A549 (cell line): ENCODE results near the gene GALNT18. TPM values are rescaled to one million over a fixed set of nuclear protein-coding genes. Genes with fewer than 3 reads are reported as not detected.

Experiments
- ATAC-seq, 2 experiments: fragments of 200-7000 bp in 1 of 2; fragments of >200 bp in 1 of 2; cut with Nextera tagmentation in 1 of 2; cut with Tn5 transposase in 1 of 2; 3 replicates each; pipeline versions ENCODE4 v1.8.0 to v1.9.1; 2018 to 2020; ENCODE audit warnings: mild to moderate bottlenecking in 1 of 2, moderate library complexity in 1 of 2
- CTCF ChIA-PET: fragments of 300-600 bp; sonication (Branson Sonifier 250); formaldehyde crosslinking; extraction: SDS; loops from one replicate; lab custom pipeline; 2021; ENCODE audit warnings: antibody characterized with exemption, inconsistent platforms; lab: Yijun Ruan, JAX
- POLR2A ChIA-PET: fragments of 350-600 bp; formaldehyde crosslinking; extraction: SDS; loops from one replicate; lab custom pipeline; 2021; ENCODE audit warnings: antibody characterized with exemption, inconsistent platforms; lab: Yijun Ruan, JAX
- DNase-seq, 2 experiments: peaks; one replicate each; pipeline versions ENCODE4 v3.0.0 to v3.0.0-alpha.2; 2011 to 2016; ENCODE audit warnings: low read depth in 1 of 2, low spot score in 1 of 2
- FAIRE-seq: peaks from 2 replicates; lab custom pipeline; 2011; peaks lifted over from hg19 to GRCh38; lab: Jason Lieb, UNC
- H3K27ac ChIP-seq, 2 experiments: fragments of >200 bp; sonication (Bioruptor Twin); formaldehyde crosslinking; 3 replicates each; pipeline ENCODE4 v1.5.1; 2016 to 2017
- H3K4me1 ChIP-seq: fragments of >200 bp; sonication (Bioruptor Twin); formaldehyde crosslinking; 3 replicates; pipeline ENCODE4 v1.6.1; 2016
- H3K4me2 ChIP-seq: fragments of >200 bp; sonication (Bioruptor Twin); formaldehyde crosslinking; 3 replicates; pipeline ENCODE4 v1.6.1; 2016
- H3K4me3 ChIP-seq: fragments of >200 bp; sonication (Bioruptor Twin); formaldehyde crosslinking; 3 replicates; pipeline ENCODE4 v1.5.1; 2016
- H3K9me3 ChIP-seq: fragments of >200 bp; sonication (Bioruptor Twin); formaldehyde crosslinking; 3 replicates; pipeline ENCODE4 v1.6.1; 2016
- CEBPB ChIP-seq, 2 experiments: fragments of >200 bp in 1 of 2; sonication (Bioruptor Twin) in 1 of 2; formaldehyde crosslinking in 1 of 2; IDR thresholded peaks; 2 replicates each; pipeline ENCODE4 v1.6.1; 2012 to 2016
- EHF ChIP-seq: fragments of 250-450 bp; sonication (Bioruptor Pico); IDR thresholded peaks from 2 replicates; pipeline ENCODE4 v1.5.0; 2020; ENCODE audit warnings: mild to moderate bottlenecking
- HEYL ChIP-seq: fragments of 250-450 bp; sonication (Bioruptor Pico); IDR thresholded peaks from 2 replicates; pipeline ENCODE4 v1.8.0; 2021; ENCODE audit warnings: mild to moderate bottlenecking, moderate library complexity
- KDM1A ChIP-seq: fragments of 200-600 bp; sonication (generic); IDR thresholded peaks from 2 replicates; pipeline ENCODE4 v1.6.1; 2016; ENCODE audit warnings: low read depth, mild to moderate bottlenecking
- MAZ ChIP-seq: fragments of 150-350 bp; IDR thresholded peaks from 2 replicates; pipeline ENCODE4 v1.6.1; 2014; ENCODE audit warnings: antibody characterized with exemption, low read depth, low read length, borderline replicate concordance
- PHF8 ChIP-seq: fragments of 200-600 bp; sonication (generic); IDR thresholded peaks from 2 replicates; pipeline ENCODE4 v1.6.1; 2016; ENCODE audit warnings: low read depth, mild to moderate bottlenecking, antibody characterized with exemption, moderate library complexity, borderline replicate concordance
- POLR2A ChIP-seq: IDR thresholded peaks from 2 replicates; pipeline ENCODE4 v1.6.1; 2012; ENCODE audit warnings: mild to moderate bottlenecking, low read length
- RAD21 ChIP-seq, 2 experiments: fragments of >200 bp in 1 of 2; sonication (Bioruptor Twin) in 1 of 2; formaldehyde crosslinking in 1 of 2; IDR thresholded peaks in 1 of 2; conservative IDR thresholded peaks in 1 of 2; 2 replicates in 1 of 2; 3 replicates in 1 of 2; pipeline ENCODE4 v1.6.1; 2012 to 2018; ENCODE audit warnings: inconsistent platforms in 1 of 2
- RARB ChIP-seq: fragments of 250-450 bp; sonication (Bioruptor Pico); IDR thresholded peaks from 2 replicates; pipeline ENCODE4 v1.8.0; 2021; ENCODE audit warnings: mild to moderate bottlenecking, moderate library complexity
- RFX5 ChIP-seq: fragments of 450-650 bp; IDR thresholded peaks from 2 replicates; pipeline ENCODE4 v1.7.1; 2014; ENCODE audit warnings: antibody characterized with exemption, mild to moderate bottlenecking, moderate library complexity
- RNF2 ChIP-seq: fragments of 200-600 bp; sonication (generic); IDR thresholded peaks from 2 replicates; pipeline ENCODE4 v1.6.1; 2016; ENCODE audit warnings: low read depth, mild to moderate bottlenecking, antibody characterized with exemption, moderate library complexity, borderline replicate concordance
- SMC3 ChIP-seq: fragments of >200 bp; sonication (Bioruptor Twin); formaldehyde crosslinking; IDR thresholded peaks from 3 replicates; pipeline ENCODE4 v1.6.1; 2018; ENCODE audit warnings: inconsistent platforms
- TFCP2L1 ChIP-seq: fragments of 250-450 bp; sonication (Bioruptor Pico); IDR thresholded peaks from 2 replicates; pipeline ENCODE4 v1.5.0; 2021; ENCODE audit warnings: mild to moderate bottlenecking
- ZFP36 ChIP-seq: fragments of 450-650 bp; IDR thresholded peaks from 2 replicates; pipeline ENCODE4 v1.6.1; 2014; ENCODE audit warnings: borderline replicate concordance; ENCODE audit not compliant: partially characterized antibody
- WGBS: methylation state at CpG from one replicate; pipeline ENCODE4 v1.1.6; 2017; ENCODE audit errors: missing lambda C conversion rate; 5-methylcytosine and 5-hydroxymethylcytosine counted together
- polyA plus RNA-seq, 4 experiments: library from polyadenylated mRNA; depleted of rRNA in 3 of 4; stranded (reverse); fragments of >200 nt; fragmentation: RNase III in 1 of 4; extraction: RNeasy Plus Mini Kit Qiagen cat#74134 plus additional on column Dnase treatment in 1 of 4; gene quantifications; 2 replicates in 3 of 4; 3 replicates in 1 of 4; pipeline ENCODE4 v1.2.3, GENCODE V29; 2011 to 2017
- TF ChIP-seq, protein P1 (sequence below): fragments of 200-600 bp; sonication (generic); IDR thresholded peaks from 2 replicates; pipeline ENCODE4 v1.6.1; 2016; ENCODE audit warnings: antibody characterized with exemption, mild to moderate bottlenecking, moderate library complexity
- TF ChIP-seq, protein P2 (sequence below): IDR thresholded peaks from 2 replicates; pipeline ENCODE4 v1.6.1; 2012
- TF ChIP-seq, protein P3 (sequence below): fragments of >200 bp; sonication (Bioruptor Twin); formaldehyde crosslinking; IDR thresholded peaks from 3 replicates; pipeline ENCODE4 v1.6.1; 2016
- TF ChIP-seq, protein P4 (sequence below): IDR thresholded peaks from 2 replicates; pipeline ENCODE4 v1.6.1; 2012
- TF ChIP-seq, protein P5 (sequence below): fragments of >200 bp; sonication (Bioruptor Twin); formaldehyde crosslinking; IDR thresholded peaks from 3 replicates; pipeline ENCODE4 v1.5.1; 2016
- TF ChIP-seq, protein P6 (sequence below): fragments of 450-650 bp; IDR thresholded peaks from 2 replicates; pipeline ENCODE4 v1.6.1; 2014; ENCODE audit warnings: antibody characterized with exemption

GALNT18 gene
- polyA plus RNA-seq, 2 of the 4 experiments (the other 2 are of a cell fraction) = 6.7 to 16.1 TPM

DNA sequence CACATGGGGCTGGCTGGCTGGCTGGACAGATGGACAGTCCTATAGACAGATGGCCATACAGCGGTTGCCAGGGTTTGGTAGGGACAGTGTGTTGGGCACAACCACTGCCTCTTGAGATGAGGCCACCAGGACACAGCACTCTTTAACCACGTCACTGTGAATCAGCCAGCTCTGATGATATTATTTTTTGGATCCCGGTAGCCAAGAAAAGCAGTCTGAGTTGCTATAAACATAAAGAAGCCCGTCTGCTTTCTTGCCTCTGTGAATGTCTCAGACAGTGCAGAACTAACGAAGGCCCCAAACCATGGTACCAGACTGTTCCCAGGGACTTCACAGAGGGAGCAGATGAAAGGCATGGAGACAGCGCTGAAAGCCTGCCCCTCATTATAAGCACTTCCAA, 152.9 kb downstream of the GALNT18 start:
- peaks cover 3% of the 10 kb centered on the region; the same call in 1 of the 3 replicates for H3K4me1 ChIP-seq
- no peak overlapping the region for H3K27ac ChIP-seq
- FAIRE-seq = no peak
- H3K4me2 ChIP-seq = no peak overlapping the region
- TF ChIP-seq RARB (CRISPR knock-in tag) = no peak
- no peak for TF ChIP-seq RNF2
- TF ChIP-seq, all 56 proteins: peak for 0
- ChIA-PET CTCF (interaction anchor here (1.9 kb wide), 1 partner anchor 9 kb away, joined by 7 read pairs; no protein-coding TSS in a partner anchor), POLR2A (no interaction called here)
- H3K4me3 ChIP-seq = no peak overlapping the region
- DNase-seq (no peak), ATAC-seq (no peak)
- no peaks in the 10 kb centered on the region for H3K9me3 ChIP-seq
- WGBS = 74% methylated on average over 6 of the region's 6 CpGs

DNA sequence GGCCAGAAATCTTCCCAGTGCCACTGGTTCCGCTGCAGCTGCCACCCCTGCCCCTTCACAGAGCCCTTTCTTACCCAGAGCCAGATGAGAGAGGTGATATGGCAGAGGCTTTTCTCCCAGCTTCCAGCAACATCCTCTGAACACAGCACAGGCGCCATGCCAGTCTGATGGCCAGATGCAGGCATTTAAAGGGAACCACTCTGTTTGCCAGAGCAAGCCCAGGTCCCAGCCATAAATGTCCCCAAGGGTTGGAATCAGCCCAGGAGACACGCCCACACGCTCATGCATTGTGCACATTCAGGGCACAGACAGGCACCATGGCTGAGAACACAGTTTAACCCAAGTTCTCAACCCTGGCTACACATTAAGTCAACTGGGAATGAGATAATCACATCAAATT, 154.5 kb downstream of the GALNT18 start:
- POLR2A ChIA-PET = no interaction called here
- Histone ChIP-seq H3K4me3 (no peak overlapping the region), H3K9me3 (no peaks in the 10 kb centered on the region), H3K4me2 (no peak overlapping the region), H3K4me1 (peaks cover 3% of the 10 kb centered on the region; the same call in 1 of the 3 replicates), H3K27ac (no peak overlapping the region)
- CTCF ChIA-PET = no interaction called here
- DNase-seq (no peak), FAIRE-seq (no peak), ATAC-seq (no peak)
- TF ChIP-seq, protein P1, sequence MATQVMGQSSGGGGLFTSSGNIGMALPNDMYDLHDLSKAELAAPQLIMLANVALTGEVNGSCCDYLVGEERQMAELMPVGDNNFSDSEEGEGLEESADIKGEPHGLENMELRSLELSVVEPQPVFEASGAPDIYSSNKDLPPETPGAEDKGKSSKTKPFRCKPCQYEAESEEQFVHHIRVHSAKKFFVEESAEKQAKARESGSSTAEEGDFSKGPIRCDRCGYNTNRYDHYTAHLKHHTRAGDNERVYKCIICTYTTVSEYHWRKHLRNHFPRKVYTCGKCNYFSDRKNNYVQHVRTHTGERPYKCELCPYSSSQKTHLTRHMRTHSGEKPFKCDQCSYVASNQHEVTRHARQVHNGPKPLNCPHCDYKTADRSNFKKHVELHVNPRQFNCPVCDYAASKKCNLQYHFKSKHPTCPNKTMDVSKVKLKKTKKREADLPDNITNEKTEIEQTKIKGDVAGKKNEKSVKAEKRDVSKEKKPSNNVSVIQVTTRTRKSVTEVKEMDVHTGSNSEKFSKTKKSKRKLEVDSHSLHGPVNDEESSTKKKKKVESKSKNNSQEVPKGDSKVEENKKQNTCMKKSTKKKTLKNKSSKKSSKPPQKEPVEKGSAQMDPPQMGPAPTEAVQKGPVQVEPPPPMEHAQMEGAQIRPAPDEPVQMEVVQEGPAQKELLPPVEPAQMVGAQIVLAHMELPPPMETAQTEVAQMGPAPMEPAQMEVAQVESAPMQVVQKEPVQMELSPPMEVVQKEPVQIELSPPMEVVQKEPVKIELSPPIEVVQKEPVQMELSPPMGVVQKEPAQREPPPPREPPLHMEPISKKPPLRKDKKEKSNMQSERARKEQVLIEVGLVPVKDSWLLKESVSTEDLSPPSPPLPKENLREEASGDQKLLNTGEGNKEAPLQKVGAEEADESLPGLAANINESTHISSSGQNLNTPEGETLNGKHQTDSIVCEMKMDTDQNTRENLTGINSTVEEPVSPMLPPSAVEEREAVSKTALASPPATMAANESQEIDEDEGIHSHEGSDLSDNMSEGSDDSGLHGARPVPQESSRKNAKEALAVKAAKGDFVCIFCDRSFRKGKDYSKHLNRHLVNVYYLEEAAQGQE = no peak
- TF ChIP-seq MAZ = no peak
- TF ChIP-seq SMC3 = no peak
- no peak for TF ChIP-seq RNF2
- no peak for TF ChIP-seq TFCP2L1 (CRISPR knock-in tag)
- TF ChIP-seq KDM1A = no peak
- no peak for TF ChIP-seq HEYL (CRISPR knock-in tag)
- TF ChIP-seq, protein P2, sequence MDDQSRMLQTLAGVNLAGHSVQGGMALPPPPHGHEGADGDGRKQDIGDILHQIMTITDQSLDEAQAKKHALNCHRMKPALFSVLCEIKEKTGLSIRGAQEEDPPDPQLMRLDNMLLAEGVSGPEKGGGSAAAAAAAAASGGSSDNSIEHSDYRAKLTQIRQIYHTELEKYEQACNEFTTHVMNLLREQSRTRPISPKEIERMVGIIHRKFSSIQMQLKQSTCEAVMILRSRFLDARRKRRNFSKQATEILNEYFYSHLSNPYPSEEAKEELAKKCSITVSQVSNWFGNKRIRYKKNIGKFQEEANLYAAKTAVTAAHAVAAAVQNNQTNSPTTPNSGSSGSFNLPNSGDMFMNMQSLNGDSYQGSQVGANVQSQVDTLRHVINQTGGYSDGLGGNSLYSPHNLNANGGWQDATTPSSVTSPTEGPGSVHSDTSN = no peak
- TF ChIP-seq, protein P3, sequence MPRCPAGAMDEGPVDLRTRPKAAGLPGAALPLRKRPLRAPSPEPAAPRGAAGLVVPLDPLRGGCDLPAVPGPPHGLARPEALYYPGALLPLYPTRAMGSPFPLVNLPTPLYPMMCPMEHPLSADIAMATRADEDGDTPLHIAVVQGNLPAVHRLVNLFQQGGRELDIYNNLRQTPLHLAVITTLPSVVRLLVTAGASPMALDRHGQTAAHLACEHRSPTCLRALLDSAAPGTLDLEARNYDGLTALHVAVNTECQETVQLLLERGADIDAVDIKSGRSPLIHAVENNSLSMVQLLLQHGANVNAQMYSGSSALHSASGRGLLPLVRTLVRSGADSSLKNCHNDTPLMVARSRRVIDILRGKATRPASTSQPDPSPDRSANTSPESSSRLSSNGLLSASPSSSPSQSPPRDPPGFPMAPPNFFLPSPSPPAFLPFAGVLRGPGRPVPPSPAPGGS = no peak
- 70% methylated on average over 4 of the region's 4 CpGs for WGBS

DNA sequence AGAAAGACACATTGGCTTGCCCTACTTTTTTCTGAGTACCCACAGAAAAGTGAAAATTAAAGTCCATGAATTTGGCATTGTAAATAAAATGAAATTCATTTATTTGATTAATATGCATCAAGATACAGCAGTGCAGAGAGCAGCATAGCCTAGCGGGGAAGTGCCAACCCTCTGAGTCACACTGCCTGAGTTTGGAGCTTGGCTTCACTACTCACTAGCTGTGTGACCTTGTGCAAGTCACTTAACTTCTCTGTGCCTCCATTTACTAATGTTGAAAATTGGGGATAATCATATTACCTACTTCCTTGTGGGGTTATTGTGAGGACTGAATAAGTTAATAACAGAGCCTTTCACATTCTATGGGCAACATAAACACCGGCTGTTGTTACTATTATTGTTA, 157.2 kb downstream of the GALNT18 start:
- FAIRE-seq = no peak
- TF ChIP-seq, protein P4, sequence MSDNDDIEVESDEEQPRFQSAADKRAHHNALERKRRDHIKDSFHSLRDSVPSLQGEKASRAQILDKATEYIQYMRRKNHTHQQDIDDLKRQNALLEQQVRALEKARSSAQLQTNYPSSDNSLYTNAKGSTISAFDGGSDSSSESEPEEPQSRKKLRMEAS = no peak
- TF ChIP-seq ZFP36 = peak; percentile 77
- ATAC-seq = no peak
- Histone ChIP-seq H3K4me2 (no peak overlapping the region), H3K9me3 (no peaks in the 10 kb centered on the region), H3K4me3 (no peak overlapping the region), H3K4me1 (peaks cover 3% of the 10 kb centered on the region; the same call in 1 of the 3 replicates), H3K27ac (no peak overlapping the region)
- WGBS = 73% methylated on average over 2 of the region's 2 CpGs
- no peak for DNase-seq
- POLR2A ChIA-PET = no interaction called here
- CTCF ChIA-PET = no interaction called here

DNA sequence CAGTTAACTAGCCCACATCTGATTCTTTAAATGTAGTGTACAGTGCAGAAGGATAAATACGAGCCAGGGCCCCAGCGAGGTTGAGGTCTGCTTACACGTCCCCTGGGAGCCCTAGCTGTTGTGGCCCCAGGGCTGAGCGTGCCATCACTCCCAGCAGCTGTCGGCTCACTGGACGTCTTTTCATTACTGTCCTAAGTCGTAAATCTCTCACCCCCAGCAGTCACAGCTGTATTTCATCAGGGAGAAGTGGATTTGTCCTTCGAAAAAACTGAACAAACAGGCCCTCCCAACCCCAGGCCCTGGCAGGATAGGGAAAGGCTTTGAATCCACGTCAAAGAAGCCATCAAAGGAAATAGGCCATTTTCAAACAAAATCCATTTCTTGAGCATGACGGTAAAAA, 158.4 kb downstream of the GALNT18 start:
- FAIRE-seq = no peak
- POLR2A ChIA-PET = no interaction called here
- WGBS = 76% methylated on average over 10 of the region's 10 CpGs
- Histone ChIP-seq H3K27ac (no peak overlapping the region), H3K4me3 (no peak overlapping the region), H3K4me2 (no peak overlapping the region), H3K9me3 (no peaks in the 10 kb centered on the region), H3K4me1 (peaks cover 3% of the 10 kb centered on the region; the same call in 1 of the 3 replicates)
- no peak for ATAC-seq
- no peak for DNase-seq
- CTCF ChIA-PET = no interaction called here
- no peak for TF ChIP-seq RNF2
- TF ChIP-seq, protein P5, sequence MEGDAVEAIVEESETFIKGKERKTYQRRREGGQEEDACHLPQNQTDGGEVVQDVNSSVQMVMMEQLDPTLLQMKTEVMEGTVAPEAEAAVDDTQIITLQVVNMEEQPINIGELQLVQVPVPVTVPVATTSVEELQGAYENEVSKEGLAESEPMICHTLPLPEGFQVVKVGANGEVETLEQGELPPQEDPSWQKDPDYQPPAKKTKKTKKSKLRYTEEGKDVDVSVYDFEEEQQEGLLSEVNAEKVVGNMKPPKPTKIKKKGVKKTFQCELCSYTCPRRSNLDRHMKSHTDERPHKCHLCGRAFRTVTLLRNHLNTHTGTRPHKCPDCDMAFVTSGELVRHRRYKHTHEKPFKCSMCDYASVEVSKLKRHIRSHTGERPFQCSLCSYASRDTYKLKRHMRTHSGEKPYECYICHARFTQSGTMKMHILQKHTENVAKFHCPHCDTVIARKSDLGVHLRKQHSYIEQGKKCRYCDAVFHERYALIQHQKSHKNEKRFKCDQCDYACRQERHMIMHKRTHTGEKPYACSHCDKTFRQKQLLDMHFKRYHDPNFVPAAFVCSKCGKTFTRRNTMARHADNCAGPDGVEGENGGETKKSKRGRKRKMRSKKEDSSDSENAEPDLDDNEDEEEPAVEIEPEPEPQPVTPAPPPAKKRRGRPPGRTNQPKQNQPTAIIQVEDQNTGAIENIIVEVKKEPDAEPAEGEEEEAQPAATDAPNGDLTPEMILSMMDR = no peak
- TF ChIP-seq PHF8 = no peak
- no peak for TF ChIP-seq EHF (CRISPR knock-in tag)
- TF ChIP-seq KDM1A = no peak
- TF ChIP-seq POLR2A = no peak
- TF ChIP-seq RAD21 (conservative IDR thresholded peaks at IDR 0.05 in 1 of 2, IDR thresholded peaks at IDR 0.05 in 1 of 2) = no peak
- TF ChIP-seq, protein P6, sequence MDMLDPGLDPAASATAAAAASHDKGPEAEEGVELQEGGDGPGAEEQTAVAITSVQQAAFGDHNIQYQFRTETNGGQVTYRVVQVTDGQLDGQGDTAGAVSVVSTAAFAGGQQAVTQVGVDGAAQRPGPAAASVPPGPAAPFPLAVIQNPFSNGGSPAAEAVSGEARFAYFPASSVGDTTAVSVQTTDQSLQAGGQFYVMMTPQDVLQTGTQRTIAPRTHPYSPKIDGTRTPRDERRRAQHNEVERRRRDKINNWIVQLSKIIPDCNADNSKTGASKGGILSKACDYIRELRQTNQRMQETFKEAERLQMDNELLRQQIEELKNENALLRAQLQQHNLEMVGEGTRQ = no peak
- TF ChIP-seq CEBPB (IDR thresholded peaks at IDR 0.05) = no peak
- TF ChIP-seq RFX5 = no peak
